Neural cell (in vitro differentiated cells): Measurements from ENCODE around the gene CTCF. TPM values are rescaled to one million over a fixed set of nuclear protein-coding genes. Genes with fewer than 3 reads are reported as not detected.

Experiments used
- H2AFZ ChIP-seq: fragments of 200-600, 300-800 bp; sonication (generic), shearing (Covaris generic); 2 replicates; pipeline ENCODE4 v1.6.0; 2014; ENCODE audit warnings: low read depth, mild to moderate bottlenecking, antibody characterized with exemption, low read length, moderate library complexity
- H3F3A ChIP-seq: fragments of 200-600 bp; shearing (Covaris generic); 2 replicates; pipeline ENCODE4 v1.6.1; 2016; ENCODE audit warnings: mild to moderate bottlenecking, moderate library complexity, mixed read lengths, antibody characterized with exemption, low read length; ENCODE audit not compliant: insufficient read depth, poor library complexity, severe bottlenecking
- H3K27ac ChIP-seq: fragments of 200-600, 300-800 bp; sonication (generic), shearing (Covaris generic); 2 replicates; pipeline ENCODE4 v1.5.1; 2014; ENCODE audit warnings: mild to moderate bottlenecking, low read length, moderate library complexity
- H3K27me3 ChIP-seq: fragments of 300-800, 200-600 bp; sonication (generic), shearing (Covaris generic); 2 replicates; pipeline ENCODE4 v1.6.0; 2014; ENCODE audit warnings: mild to moderate bottlenecking, low read depth, low read length, moderate library complexity; ENCODE audit not compliant: insufficient read depth
- H3K36me3 ChIP-seq: fragments of 300-800, 200-600 bp; sonication (generic), shearing (Covaris generic); 2 replicates; pipeline ENCODE4 v1.5.1; 2014; ENCODE audit warnings: mild to moderate bottlenecking, antibody characterized with exemption, low read length, moderate library complexity; ENCODE audit not compliant: insufficient read depth
- H3K4me2 ChIP-seq: fragments of 300-800, 200-600 bp; sonication (generic), shearing (Covaris generic); 2 replicates; pipeline ENCODE4 v1.6.0; 2014; ENCODE audit warnings: mild to moderate bottlenecking, low read length
- H3K4me3 ChIP-seq: fragments of 300-800, 200-600 bp; sonication (generic), shearing (Covaris generic); 2 replicates; pipeline ENCODE4 v1.5.1; 2014; ENCODE audit warnings: mild to moderate bottlenecking, low read length, moderate library complexity
- H3K79me2 ChIP-seq: fragments of 200-600 bp; shearing (Covaris generic); replicated peaks from 2 replicates; pipeline ENCODE4 v1.6.0; 2014; ENCODE audit warnings: mild to moderate bottlenecking, low read length, moderate library complexity; ENCODE audit not compliant: insufficient read depth
- H3K9ac ChIP-seq: fragments of 300-800, 200-600 bp; sonication (generic), shearing (Covaris generic); 2 replicates; pipeline ENCODE4 v1.6.1; 2016; ENCODE audit warnings: mild to moderate bottlenecking, low read length, mixed read lengths
- H3K9me2 ChIP-seq: fragments of 200-600 bp; shearing (Covaris generic); 2 replicates; pipeline ENCODE4 v1.6.1; 2016; ENCODE audit warnings: mild to moderate bottlenecking, low read length, mixed read lengths; ENCODE audit not compliant: insufficient read depth
- H3K9me3 ChIP-seq: fragments of 200-600, 300-800 bp; sonication (generic), shearing (Covaris generic); 2 replicates; pipeline ENCODE4 v1.6.1; 2016; ENCODE audit warnings: mild to moderate bottlenecking, mixed run types, low read length, moderate library complexity, mixed read lengths
- H4K20me1 ChIP-seq: fragments of 200-600 bp; shearing (Covaris generic); 2 replicates; pipeline ENCODE4 v1.6.1; 2016; ENCODE audit warnings: mild to moderate bottlenecking, mixed run types; ENCODE audit not compliant: insufficient read depth
- EP300 ChIP-seq: fragments of 450-650 bp; conservative IDR thresholded peaks from 2 replicates; pipeline ENCODE4 v1.6.1; 2014; ENCODE audit warnings: antibody characterized with exemption, mild to moderate bottlenecking, moderate library complexity; ENCODE audit not compliant: poor library complexity, severe bottlenecking
- EZH2 ChIP-seq: fragments of 200-600, 300-800 bp; shearing (Covaris generic), sonication (generic); IDR thresholded peaks from 2 replicates; pipeline ENCODE4 v1.6.1; 2014; ENCODE audit warnings: antibody characterized with exemption, low read length, borderline replicate concordance, mild to moderate bottlenecking; ENCODE audit not compliant: insufficient read depth, poor library complexity, severe bottlenecking
- MXI1 ChIP-seq: fragments of 450-650 bp; conservative IDR thresholded peaks from 2 replicates; pipeline ENCODE4 v1.6.1; 2014; ENCODE audit warnings: antibody characterized with exemption, mild to moderate bottlenecking; ENCODE audit not compliant: poor library complexity, severe bottlenecking
- POLR2AphosphoS5 ChIP-seq: IDR thresholded peaks from 2 replicates; pipeline ENCODE4 v1.6.1; 2012
- RAD21 ChIP-seq: fragments of 450-650 bp; conservative IDR thresholded peaks from 2 replicates; pipeline ENCODE4 v1.6.1; 2014; ENCODE audit warnings: antibody characterized with exemption, mild to moderate bottlenecking, moderate library complexity
- SMC3 ChIP-seq: fragments of 450-650 bp; conservative IDR thresholded peaks from 2 replicates; pipeline ENCODE4 v1.6.1; 2014; ENCODE audit warnings: antibody characterized with exemption, mild to moderate bottlenecking, moderate library complexity; ENCODE audit not compliant: poor library complexity
- TAF1 ChIP-seq: IDR thresholded peaks from 2 replicates; pipeline ENCODE4 v1.6.1; 2012; ENCODE audit warnings: low read depth
- polyA plus RNA-seq: library from polyadenylated mRNA; depleted of rRNA; stranded (reverse); fragments of >200 nt; gene quantifications from 2 replicates; pipeline ENCODE4 v1.2.3, GENCODE V29; 2014
- TF ChIP-seq, protein P1 (sequence below): IDR thresholded peaks from 2 replicates; pipeline ENCODE4 v1.6.1; 2012; ENCODE audit warnings: borderline replicate concordance
- TF ChIP-seq, protein P2 (sequence below): fragments of 450-650 bp; IDR thresholded peaks from 2 replicates; pipeline ENCODE4 v1.5.1; 2014; ENCODE audit warnings: antibody characterized with exemption, mild to moderate bottlenecking, moderate library complexity; ENCODE audit not compliant: poor library complexity, severe bottlenecking

The CTCF gene
- polyA plus RNA-seq, 1 donor from 2014 or later, result 42.8 TPM

DNA sequence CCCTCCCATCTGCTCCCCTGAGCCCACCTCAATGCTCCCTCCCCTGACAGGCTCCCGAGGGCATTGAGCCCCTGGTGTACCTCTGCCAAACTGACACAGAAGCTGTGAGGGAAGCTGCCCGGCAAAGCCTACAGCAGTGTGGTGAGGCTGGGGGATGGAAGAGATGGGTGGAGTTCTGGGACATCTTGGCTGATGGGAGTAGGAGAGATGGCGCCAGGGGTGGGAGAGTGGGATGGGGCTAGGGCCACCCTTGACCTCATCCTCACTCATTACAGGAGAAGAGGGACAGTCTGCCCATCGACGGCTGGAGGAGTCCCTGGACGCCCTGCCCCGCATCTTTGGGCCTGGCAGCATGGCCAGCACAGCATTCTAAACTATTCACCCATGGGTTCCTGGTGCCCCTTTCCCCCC is 16.2 kb upstream of the CTCF start:
- Histone ChIP-seq H3K4me3 (no peak overlapping the region), H3K79me2 (no peaks in the 10 kb centered on the region), H3K4me2 (no peak overlapping the region), H3K27me3 (no peaks in the 10 kb centered on the region), H3K9me3 (no peaks in the 10 kb centered on the region), H4K20me1 (no peaks in the 10 kb centered on the region), H3F3A (no peaks in the 10 kb centered on the region), H3K27ac (no peak overlapping the region), H2AFZ (no peak overlapping the region), H3K9me2 (no peaks in the 10 kb centered on the region), H3K9ac (no peak overlapping the region), H3K36me3 (peaks cover 6% of the 10 kb centered on the region)
- TF ChIP-seq TAF1 (no peak), EZH2 (no peak), MXI1 (no peak), EP300 (no peak), POLR2AphosphoS5 (no peak), SMC3 (no peak)
- TF ChIP-seq, protein P1, sequence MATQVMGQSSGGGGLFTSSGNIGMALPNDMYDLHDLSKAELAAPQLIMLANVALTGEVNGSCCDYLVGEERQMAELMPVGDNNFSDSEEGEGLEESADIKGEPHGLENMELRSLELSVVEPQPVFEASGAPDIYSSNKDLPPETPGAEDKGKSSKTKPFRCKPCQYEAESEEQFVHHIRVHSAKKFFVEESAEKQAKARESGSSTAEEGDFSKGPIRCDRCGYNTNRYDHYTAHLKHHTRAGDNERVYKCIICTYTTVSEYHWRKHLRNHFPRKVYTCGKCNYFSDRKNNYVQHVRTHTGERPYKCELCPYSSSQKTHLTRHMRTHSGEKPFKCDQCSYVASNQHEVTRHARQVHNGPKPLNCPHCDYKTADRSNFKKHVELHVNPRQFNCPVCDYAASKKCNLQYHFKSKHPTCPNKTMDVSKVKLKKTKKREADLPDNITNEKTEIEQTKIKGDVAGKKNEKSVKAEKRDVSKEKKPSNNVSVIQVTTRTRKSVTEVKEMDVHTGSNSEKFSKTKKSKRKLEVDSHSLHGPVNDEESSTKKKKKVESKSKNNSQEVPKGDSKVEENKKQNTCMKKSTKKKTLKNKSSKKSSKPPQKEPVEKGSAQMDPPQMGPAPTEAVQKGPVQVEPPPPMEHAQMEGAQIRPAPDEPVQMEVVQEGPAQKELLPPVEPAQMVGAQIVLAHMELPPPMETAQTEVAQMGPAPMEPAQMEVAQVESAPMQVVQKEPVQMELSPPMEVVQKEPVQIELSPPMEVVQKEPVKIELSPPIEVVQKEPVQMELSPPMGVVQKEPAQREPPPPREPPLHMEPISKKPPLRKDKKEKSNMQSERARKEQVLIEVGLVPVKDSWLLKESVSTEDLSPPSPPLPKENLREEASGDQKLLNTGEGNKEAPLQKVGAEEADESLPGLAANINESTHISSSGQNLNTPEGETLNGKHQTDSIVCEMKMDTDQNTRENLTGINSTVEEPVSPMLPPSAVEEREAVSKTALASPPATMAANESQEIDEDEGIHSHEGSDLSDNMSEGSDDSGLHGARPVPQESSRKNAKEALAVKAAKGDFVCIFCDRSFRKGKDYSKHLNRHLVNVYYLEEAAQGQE, result no peak
- TF ChIP-seq, protein P2, sequence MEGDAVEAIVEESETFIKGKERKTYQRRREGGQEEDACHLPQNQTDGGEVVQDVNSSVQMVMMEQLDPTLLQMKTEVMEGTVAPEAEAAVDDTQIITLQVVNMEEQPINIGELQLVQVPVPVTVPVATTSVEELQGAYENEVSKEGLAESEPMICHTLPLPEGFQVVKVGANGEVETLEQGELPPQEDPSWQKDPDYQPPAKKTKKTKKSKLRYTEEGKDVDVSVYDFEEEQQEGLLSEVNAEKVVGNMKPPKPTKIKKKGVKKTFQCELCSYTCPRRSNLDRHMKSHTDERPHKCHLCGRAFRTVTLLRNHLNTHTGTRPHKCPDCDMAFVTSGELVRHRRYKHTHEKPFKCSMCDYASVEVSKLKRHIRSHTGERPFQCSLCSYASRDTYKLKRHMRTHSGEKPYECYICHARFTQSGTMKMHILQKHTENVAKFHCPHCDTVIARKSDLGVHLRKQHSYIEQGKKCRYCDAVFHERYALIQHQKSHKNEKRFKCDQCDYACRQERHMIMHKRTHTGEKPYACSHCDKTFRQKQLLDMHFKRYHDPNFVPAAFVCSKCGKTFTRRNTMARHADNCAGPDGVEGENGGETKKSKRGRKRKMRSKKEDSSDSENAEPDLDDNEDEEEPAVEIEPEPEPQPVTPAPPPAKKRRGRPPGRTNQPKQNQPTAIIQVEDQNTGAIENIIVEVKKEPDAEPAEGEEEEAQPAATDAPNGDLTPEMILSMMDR, result no peak

DNA sequence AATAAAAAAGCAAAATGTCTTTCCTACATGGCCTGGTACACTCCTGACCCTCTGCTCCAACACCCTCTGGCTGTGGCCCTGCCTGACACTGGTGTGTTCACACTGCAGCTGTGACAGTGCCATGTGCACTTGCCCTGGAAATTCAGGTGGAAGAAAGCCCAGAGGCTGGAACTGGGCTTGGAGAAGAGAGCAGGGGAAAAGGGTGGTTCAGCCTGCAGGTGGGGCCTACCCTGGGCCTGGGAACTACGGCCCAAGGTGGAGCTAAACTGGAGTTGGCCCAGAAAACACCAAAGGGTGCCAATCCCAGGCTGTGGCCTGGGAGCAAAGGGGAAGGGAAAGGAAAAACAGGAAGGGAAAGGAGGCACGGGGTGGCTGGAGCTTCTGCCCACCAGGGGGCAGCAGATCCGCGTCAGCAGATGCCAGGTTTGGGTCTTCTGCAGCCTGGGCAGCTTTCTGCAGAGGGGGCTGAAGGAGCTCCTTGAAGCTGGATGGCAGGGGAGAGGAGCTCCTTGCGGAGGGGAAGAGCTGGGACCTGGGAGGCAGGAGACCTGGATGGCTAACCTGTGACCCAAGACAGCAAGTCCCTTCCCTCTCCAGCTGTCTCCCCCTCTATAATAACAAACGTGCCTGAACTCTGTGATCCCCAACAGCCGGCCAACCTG is 15.4 kb upstream of the CTCF start:
- Histone ChIP-seq H3K27me3 (no peaks in the 10 kb centered on the region), H3K4me3 (no peak overlapping the region), H2AFZ (no peak overlapping the region), H3K79me2 (no peaks in the 10 kb centered on the region), H4K20me1 (no peaks in the 10 kb centered on the region), H3K4me2 (no peak overlapping the region), H3K36me3 (peaks cover 6% of the 10 kb centered on the region), H3K27ac (no peak overlapping the region), H3K9ac (no peak overlapping the region), H3K9me2 (no peaks in the 10 kb centered on the region), H3F3A (no peaks in the 10 kb centered on the region), H3K9me3 (no peaks in the 10 kb centered on the region)
- TF ChIP-seq RAD21 (peak; percentile 63), MXI1 (no peak), TAF1 (no peak), SMC3 (peak; percentile 75)
- TF ChIP-seq, protein P2, result peak; percentile 85
